OCI-LY3 (cell line): ENCODE measurements around the gene MXD3.
"Not testable (repeated sequence)": the region's sequence is repeated elsewhere in the genome, so short reads cannot be mapped to it uniquely, and the experiment has no call there.

ENCODE experiments used
- H2AFZ ChIP-seq: fragments of 200-600, 300-600 bp; shearing (Covaris generic); 2 replicates; pipeline ENCODE4 v1.6.0; 2014; ENCODE audit warnings: antibody characterized with exemption, low read depth, low read length
- H3K27ac ChIP-seq: fragments of 200-600, 300-600 bp; sonication (generic); 2 replicates; pipeline ENCODE4 v1.5.1; 2014; ENCODE audit warnings: mild to moderate bottlenecking, low read length, moderate library complexity, mixed read lengths
- H3K27me3 ChIP-seq: fragments of 200-600, 300-600 bp; sonication (generic); 2 replicates; pipeline ENCODE4 v1.6.1; 2014; ENCODE audit warnings: low read depth, low read length, mixed read lengths
- H3K36me3 ChIP-seq: fragments of 200-600, 300-600 bp; sonication (generic); replicated peaks from 2 replicates; pipeline ENCODE3; 2014; ENCODE audit warnings: low read depth, low read length, mixed read lengths
- H3K4me1 ChIP-seq: fragments of 300-600, 200-600 bp; sonication (generic); 2 replicates; pipeline ENCODE4 v1.6.1; 2014; ENCODE audit warnings: low read length, mixed read lengths
- H3K4me2 ChIP-seq: fragments of 200-600, 300-600 bp; sonication (generic); 2 replicates; pipeline ENCODE4 v1.6.1; 2014; ENCODE audit warnings: low read length, mixed read lengths
- H3K4me3 ChIP-seq: fragments of 300-600, 200-600 bp; sonication (generic); 2 replicates; pipeline ENCODE4 v1.5.1; 2014; ENCODE audit warnings: antibody characterized with exemption, mild to moderate bottlenecking, low read length, moderate library complexity
- H3K79me2 ChIP-seq: fragments of 300-600, 200-600 bp; shearing (Covaris generic); 2 replicates; pipeline ENCODE4 v1.6.1; 2014; ENCODE audit warnings: mild to moderate bottlenecking, low read length, mixed read lengths
- H3K9ac ChIP-seq: fragments of 300-600, 200-600 bp; shearing (Covaris generic); 2 replicates; pipeline ENCODE4 v1.6.0; 2014; ENCODE audit warnings: mild to moderate bottlenecking, low read length, moderate library complexity
- H3K9me3 ChIP-seq: fragments of 200-600, 300-600 bp; shearing (Covaris generic); 2 replicates; pipeline ENCODE4 v1.6.1; 2014; ENCODE audit warnings: low read length, mixed read lengths; ENCODE audit not compliant: insufficient read depth
- H4K20me1 ChIP-seq: fragments of 200-600, 300-600 bp; sonication (generic); 2 replicates; pipeline ENCODE4 v1.6.1; 2016; ENCODE audit warnings: low read length, mixed read lengths; ENCODE audit not compliant: insufficient read depth
- EZH2phosphoT487 ChIP-seq: fragments of 200-600 bp; shearing (Covaris generic); IDR thresholded peaks from 2 replicates; pipeline ENCODE4 v1.6.1; 2018; ENCODE audit warnings: antibody characterized with exemption, mixed run types, low read depth
- TF ChIP-seq, protein P1 (sequence below): fragments of 200-600, 300-600 bp; sonication (generic); IDR thresholded peaks from 2 replicates; pipeline ENCODE4 v1.5.1; 2014; ENCODE audit warnings: antibody characterized with exemption, low read length, low read depth

Gene MXD3, protein sequence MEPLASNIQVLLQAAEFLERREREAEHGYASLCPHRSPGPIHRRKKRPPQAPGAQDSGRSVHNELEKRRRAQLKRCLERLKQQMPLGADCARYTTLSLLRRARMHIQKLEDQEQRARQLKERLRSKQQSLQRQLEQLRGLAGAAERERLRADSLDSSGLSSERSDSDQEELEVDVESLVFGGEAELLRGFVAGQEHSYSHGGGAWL

DNA sequence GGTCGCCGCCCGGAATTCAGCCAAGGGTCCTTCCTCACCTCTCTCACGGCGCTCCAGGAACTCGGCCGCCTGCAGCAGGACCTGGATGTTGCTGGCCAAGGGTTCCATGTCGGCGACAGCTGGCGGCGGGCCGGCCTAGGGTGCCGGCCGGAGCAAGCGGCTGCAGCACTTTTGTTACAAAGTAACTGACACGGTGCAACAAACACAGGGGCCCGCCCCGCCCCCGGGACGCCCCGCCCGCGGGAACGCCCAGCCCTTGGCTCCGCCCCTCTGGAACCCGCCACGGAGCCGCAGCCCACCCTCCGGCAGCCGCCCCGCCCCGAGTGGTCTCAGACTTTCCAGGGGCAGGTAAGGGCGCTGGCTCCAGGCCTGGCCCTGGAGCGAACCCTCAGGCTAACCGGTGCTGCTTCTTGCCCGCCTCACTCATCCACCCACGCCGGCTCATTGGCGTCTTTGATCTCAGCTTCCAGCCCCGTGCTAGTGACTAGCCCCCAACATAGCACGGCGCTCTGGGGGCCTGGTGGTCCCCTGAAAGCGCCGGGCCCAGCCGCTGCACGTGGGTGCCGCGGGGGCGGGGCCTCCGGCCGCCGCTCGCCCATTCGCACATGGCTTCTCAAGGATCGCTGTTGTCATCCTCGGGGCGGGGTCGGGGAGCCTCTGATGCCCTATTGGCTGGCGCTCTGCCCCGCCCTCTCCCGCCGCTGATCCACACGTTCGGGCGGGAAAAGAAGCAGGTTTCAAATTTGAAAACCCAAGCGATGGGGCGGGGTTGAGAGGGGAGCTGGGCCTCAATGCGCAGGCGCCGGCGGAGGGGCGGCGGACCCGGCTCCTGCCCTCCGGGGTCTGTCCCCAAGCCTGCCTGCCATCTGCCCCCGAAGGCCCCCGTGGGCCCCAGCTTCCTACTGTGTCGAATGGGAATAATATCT lies at the start of gene MXD3:
Gene MXD3 (minus strand): TSS at position 176 of the 926 bp plus-strand sequence. CDS start 68 bp downstream, at position 108.
- peak within 1 kb of the TSS; percentile 90 for H3K9ac ChIP-seq

DNA sequence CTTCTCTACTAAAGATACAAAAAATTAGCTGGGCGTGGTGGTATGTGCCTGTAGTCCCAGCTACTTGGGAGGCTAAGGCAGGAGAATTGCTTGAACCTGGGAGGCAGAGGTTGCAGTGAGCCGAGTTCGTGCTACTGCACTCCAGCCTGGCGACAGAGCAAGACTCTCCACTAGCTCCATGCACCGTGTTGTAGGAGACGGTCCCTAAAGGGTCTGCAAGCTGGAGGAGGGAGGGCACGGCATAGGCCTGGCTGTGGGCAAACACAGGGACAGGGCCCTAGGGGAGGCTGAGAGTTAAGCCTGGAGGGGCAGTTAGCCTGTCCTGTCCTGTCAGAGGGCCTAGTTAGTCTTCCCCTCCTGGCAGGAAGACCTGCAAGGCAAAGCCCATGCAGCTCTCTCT lies 49.0 kb upstream of the MXD3 start:
- H3K4me2 ChIP-seq, H4K20me1 ChIP-seq, H3K36me3 ChIP-seq, H3K4me3 ChIP-seq, H2AFZ ChIP-seq, H3K9me3 ChIP-seq, H3K27me3 ChIP-seq, H3K9ac ChIP-seq, H3K79me2 ChIP-seq, H3K27ac ChIP-seq: not testable (repeated sequence)
- H3K4me1 ChIP-seq, result peaks cover 59% of the 10 kb centered on the region

More for the DNA sequence above, at the start of gene MXD3:
- H3K9me3 ChIP-seq, result no peaks in the 10 kb centered on the region
- H3K4me3 ChIP-seq, result peak within 1 kb of the TSS; percentile 86
- peak within 1 kb of the TSS; percentile 55; the same call in 1 of the 2 replicates for H2AFZ ChIP-seq
- no peaks in the 10 kb centered on the region for H3K79me2 ChIP-seq
- H3K36me3 ChIP-seq, result peaks cover 14% of the 10 kb centered on the region
- H4K20me1 ChIP-seq, result peaks cover 13% of the 10 kb centered on the region; the same call in 1 of the 2 replicates
- H3K27ac ChIP-seq, result peak within 1 kb of the TSS; percentile 82
- TF ChIP-seq EZH2phosphoT487, result no peak
- TF ChIP-seq, protein P1, sequence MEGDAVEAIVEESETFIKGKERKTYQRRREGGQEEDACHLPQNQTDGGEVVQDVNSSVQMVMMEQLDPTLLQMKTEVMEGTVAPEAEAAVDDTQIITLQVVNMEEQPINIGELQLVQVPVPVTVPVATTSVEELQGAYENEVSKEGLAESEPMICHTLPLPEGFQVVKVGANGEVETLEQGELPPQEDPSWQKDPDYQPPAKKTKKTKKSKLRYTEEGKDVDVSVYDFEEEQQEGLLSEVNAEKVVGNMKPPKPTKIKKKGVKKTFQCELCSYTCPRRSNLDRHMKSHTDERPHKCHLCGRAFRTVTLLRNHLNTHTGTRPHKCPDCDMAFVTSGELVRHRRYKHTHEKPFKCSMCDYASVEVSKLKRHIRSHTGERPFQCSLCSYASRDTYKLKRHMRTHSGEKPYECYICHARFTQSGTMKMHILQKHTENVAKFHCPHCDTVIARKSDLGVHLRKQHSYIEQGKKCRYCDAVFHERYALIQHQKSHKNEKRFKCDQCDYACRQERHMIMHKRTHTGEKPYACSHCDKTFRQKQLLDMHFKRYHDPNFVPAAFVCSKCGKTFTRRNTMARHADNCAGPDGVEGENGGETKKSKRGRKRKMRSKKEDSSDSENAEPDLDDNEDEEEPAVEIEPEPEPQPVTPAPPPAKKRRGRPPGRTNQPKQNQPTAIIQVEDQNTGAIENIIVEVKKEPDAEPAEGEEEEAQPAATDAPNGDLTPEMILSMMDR, result no peak
- peaks cover 19% of the 10 kb centered on the region for H3K4me1 ChIP-seq
- peak within 1 kb of the TSS; percentile 86 for H3K4me2 ChIP-seq
- no peaks in the 10 kb centered on the region for H3K27me3 ChIP-seq

DNA sequence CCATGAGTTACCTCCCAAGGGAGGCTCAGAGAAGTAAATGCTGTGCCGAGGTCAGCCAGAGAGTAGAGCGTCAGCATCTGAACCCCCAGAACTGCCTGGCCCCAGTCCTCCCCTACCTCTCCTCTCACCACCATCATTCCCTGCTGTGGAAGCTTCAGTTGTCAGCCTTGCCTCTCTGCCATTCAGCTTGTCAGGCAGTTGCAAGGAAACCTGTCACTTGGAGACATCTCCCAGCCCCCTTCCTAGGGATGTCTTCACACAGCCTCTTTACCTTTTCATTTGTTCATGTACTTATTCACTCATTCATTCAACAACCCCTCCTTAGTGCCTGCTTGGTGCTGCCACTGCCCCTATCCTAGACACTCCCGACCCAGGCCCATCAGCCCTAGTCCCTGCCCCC lies 48.2 kb upstream of the MXD3 start:
- H3K4me1 ChIP-seq, result peaks cover 50% of the 10 kb centered on the region

DNA sequence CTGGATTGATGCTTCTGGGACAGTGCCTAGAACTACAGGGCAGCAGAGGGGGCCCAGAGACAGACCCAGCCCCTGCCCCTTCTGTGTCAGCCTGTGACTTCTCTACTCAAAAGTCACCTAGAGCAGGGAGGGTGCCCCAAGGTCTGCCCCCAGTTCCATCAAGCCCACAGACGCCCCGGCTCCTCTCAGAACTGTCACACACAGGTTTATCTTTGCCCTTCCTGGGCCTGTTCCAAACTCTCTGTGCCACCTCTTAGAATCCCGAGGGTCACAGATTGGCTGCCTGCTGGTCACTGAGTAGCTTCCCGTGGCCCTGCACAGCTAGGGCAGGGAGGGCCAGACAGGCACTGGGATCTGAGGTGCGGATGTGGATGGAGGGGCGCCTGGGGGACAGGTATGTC lies 47.8 kb upstream of the MXD3 start:
- Histone ChIP-seq H3K9ac (no peak overlapping the region), H2AFZ (no peak overlapping the region), H3K79me2 (peaks cover 9% of the 10 kb centered on the region; the same call in 1 of the 2 replicates), H3K4me2 (no peak overlapping the region), H3K27me3 (no peaks in the 10 kb centered on the region), H3K36me3 (no peaks in the 10 kb centered on the region), H3K27ac (no peak overlapping the region), H3K4me1 (peaks cover 46% of the 10 kb centered on the region), H3K4me3 (no peak overlapping the region), H3K9me3 (no peaks in the 10 kb centered on the region), H4K20me1 (no peaks in the 10 kb centered on the region)
- TF ChIP-seq, protein P1, result no peak
- TF ChIP-seq EZH2phosphoT487, result no peak

More for the DNA sequence above, 48.2 kb upstream of the MXD3 start:
- no peak overlapping the region for H2AFZ ChIP-seq
- TF ChIP-seq, protein P1, result no peak
- no peak for TF ChIP-seq EZH2phosphoT487
- no peak overlapping the region for H3K9ac ChIP-seq
- no peak overlapping the region for H3K4me3 ChIP-seq
- H3K4me2 ChIP-seq, result no peak overlapping the region
- H3K27me3 ChIP-seq, result no peaks in the 10 kb centered on the region
- peaks cover 9% of the 10 kb centered on the region; the same call in 1 of the 2 replicates for H3K79me2 ChIP-seq
- H3K9me3 ChIP-seq, result no peaks in the 10 kb centered on the region
- H3K27ac ChIP-seq, result no peak overlapping the region
- H3K36me3 ChIP-seq, result no peaks in the 10 kb centered on the region
- H4K20me1 ChIP-seq, result peaks cover 2% of the 10 kb centered on the region; the same call in 1 of the 2 replicates
